IMR-90 (cell line): ENCODE results near the gene MLLT1.

Experiments used
- BHLHE40 ChIP-seq: fragments of 150-350 bp; IDR thresholded peaks from 2 replicates; pipeline ENCODE4 v1.6.1; 2016; ENCODE audit warnings: mild to moderate bottlenecking, low read depth, low read length
- CEBPB ChIP-seq: IDR thresholded peaks from 2 replicates; pipeline ENCODE4 v1.6.1; 2012; ENCODE audit warnings: low read depth, low read length, improper control_type of control experiment
- CTCF ChIP-seq: conservative IDR thresholded peaks from 2 replicates; pipeline ENCODE4 v1.5.1; 2012; ENCODE audit warnings: mild to moderate bottlenecking, low read depth, low read length, improper control_type of control experiment
- MAFK ChIP-seq: IDR thresholded peaks from 2 replicates; pipeline ENCODE4 v1.6.1; 2012; ENCODE audit warnings: low read depth, low read length, improper control_type of control experiment
- MAZ ChIP-seq: IDR thresholded peaks from 2 replicates; pipeline ENCODE4 v1.6.1; 2012; ENCODE audit warnings: low read depth, mild to moderate bottlenecking, low read length, improper control_type of control experiment, moderate library complexity, borderline replicate concordance
- MXI1 ChIP-seq: IDR thresholded peaks from 2 replicates; pipeline ENCODE4 v1.6.1; 2012; ENCODE audit warnings: low read depth, mild to moderate bottlenecking, low read length, moderate library complexity, borderline replicate concordance
- NFE2L2 ChIP-seq: fragments of 150-350 bp; IDR thresholded peaks from 2 replicates; pipeline ENCODE4 v1.6.1; 2016; ENCODE audit warnings: low read depth, mild to moderate bottlenecking, low read length
- POLR2A ChIP-seq: IDR thresholded peaks from 2 replicates; pipeline ENCODE4 v1.6.1; 2012; ENCODE audit warnings: mild to moderate bottlenecking, low read depth, low read length
- RAD21 ChIP-seq: IDR thresholded peaks from 2 replicates; pipeline ENCODE4 v1.6.1; 2012; ENCODE audit warnings: low read length, improper control_type of control experiment
- RCOR1 ChIP-seq: IDR thresholded peaks from 2 replicates; pipeline ENCODE4 v1.6.1; 2012; ENCODE audit warnings: mild to moderate bottlenecking, low read length, improper control_type of control experiment; ENCODE audit not compliant: insufficient replicate concordance
- RFX5 ChIP-seq: IDR thresholded peaks from 2 replicates; pipeline ENCODE4 v1.8.0; 2012; ENCODE audit warnings: low read depth, mild to moderate bottlenecking, low read length, moderate library complexity
- SMC3 ChIP-seq: fragments of 150-350 bp; IDR thresholded peaks from 2 replicates; pipeline ENCODE4 v1.6.1; 2016; ENCODE audit warnings: low read depth, mild to moderate bottlenecking, antibody characterized with exemption, low read length, moderate library complexity
- USF2 ChIP-seq: fragments of 150-350 bp; IDR thresholded peaks from 2 replicates; pipeline ENCODE4 v1.6.1; 2017; ENCODE audit warnings: mild to moderate bottlenecking, antibody characterized with exemption, low read length, low read depth

GRCh38 chr19:6312018-6312417, 32.2 kb upstream of the MLLT1 start:
- TF ChIP-seq CTCF (no peak), CEBPB (no peak), POLR2A (no peak), NFE2L2 (no peak), MAFK (no peak), USF2 (no peak), RAD21 (no peak), BHLHE40 (no peak), MAZ (no peak), MXI1 (no peak), RCOR1 (no peak), SMC3 (no peak), RFX5 (no peak)
